ENCODE measurements around the gene PTRHD1. TPM values are rescaled to one million over a fixed set of nuclear protein-coding genes. Genes with fewer than 3 reads are reported as not detected.

PTRHD1 gene
- total RNA-seq, 1 experiment from 2014 or later, result 23.6 TPM

DNA sequence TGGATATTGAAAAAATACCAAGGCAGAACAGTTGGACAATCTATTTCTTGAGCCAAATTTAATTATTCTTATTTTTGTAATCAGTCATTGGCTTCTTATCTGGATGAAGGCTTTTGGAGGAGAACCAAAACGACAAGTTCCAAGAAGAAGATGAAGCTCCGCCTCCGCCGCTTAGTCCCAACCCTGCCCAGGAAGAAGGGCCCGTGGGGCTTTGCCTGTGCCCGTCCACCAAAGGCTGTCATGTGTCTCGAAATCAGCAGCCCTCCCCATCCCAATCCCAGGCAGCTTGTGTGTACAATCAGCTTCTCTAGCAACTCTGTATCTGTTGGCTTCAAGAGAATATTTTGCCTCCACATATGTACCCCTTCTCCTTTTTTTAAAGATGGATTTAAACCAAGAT is 24.6 kb downstream of the PTRHD1 start:
- POLR2A ChIA-PET (ENCODE audit: unreplicated experiment), result no interaction called here
- Histone ChIP-seq H3K27me3 (ENCODE audit: insufficient read depth, low read depth) (no peaks in the 10 kb centered on the region), H3K79me2 (ENCODE audit: low read depth) (no peaks in the 10 kb centered on the region), H3K4me2 (no peak overlapping the region), H2AFZ (no peak overlapping the region), H3F3A (ENCODE audit: insufficient read depth, low read depth) (no peaks in the 10 kb centered on the region), H4K20me1 (ENCODE audit: insufficient read depth) (no peaks in the 10 kb centered on the region), H3K4me1 (replicated peaks; ENCODE audit: insufficient read depth) (no peaks in the 10 kb centered on the region), H3K27ac (no peak overlapping the region), H3K4me3 (no peak overlapping the region), H3K36me3 (ENCODE audit: low read depth) (no peaks in the 10 kb centered on the region), H3K9me2 (ENCODE audit: insufficient read depth) (no peaks in the 10 kb centered on the region), H3K9me3 (ENCODE audit: insufficient read depth, low read depth) (no peaks in the 10 kb centered on the region)
- BruUV-seq (replicated peaks), result no TSS peak
- CTCF ChIA-PET, result no interaction called here
- no peak for TF ChIP-seq EZH2 (IDR thresholded peaks at IDR 0.05; ENCODE audit: low read depth)
- TF ChIP-seq CTCF (conservative IDR thresholded peaks at IDR 0.05), result no peak
- DNase-seq, result no peak
- intact Hi-C loops (cut with micrococcal nuclease; ENCODE audit: unreplicated experiment), result no loop called here

DNA sequence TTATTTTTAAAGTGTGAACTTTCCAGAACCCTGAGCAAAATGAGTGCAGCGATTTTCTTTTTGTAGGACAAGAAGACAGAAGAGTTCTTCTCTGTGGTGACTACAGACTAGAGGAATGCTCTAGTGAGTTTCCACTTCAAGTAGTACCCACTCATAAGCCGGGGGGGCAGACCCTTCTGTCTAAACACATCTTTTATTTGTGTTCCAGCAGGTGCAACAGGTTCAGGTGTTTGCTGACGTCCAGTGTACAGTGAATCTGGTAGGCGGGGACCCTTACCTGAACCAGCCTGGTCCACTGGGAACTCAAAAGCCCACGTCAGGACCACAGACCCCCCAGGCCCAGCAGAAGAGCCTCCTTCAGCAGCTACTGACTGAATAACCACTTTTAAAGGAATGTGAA is 25.2 kb downstream of the PTRHD1 start:
- no peaks in the 10 kb centered on the region for H3K27me3 ChIP-seq (ENCODE audit: insufficient read depth, low read depth)
- POLR2A ChIA-PET (ENCODE audit: unreplicated experiment), result no interaction called here
- no peaks in the 10 kb centered on the region for H3K36me3 ChIP-seq (ENCODE audit: low read depth)
- no peak overlapping the region for H3K27ac ChIP-seq
- H3K4me3 ChIP-seq, result no peak overlapping the region
- CTCF ChIA-PET, result no interaction called here
- H3K9me2 ChIP-seq (ENCODE audit: insufficient read depth), result no peaks in the 10 kb centered on the region
- no peaks in the 10 kb centered on the region for H3F3A ChIP-seq (ENCODE audit: insufficient read depth, low read depth)
- H3K9me3 ChIP-seq (ENCODE audit: insufficient read depth, low read depth), result no peaks in the 10 kb centered on the region
- TF ChIP-seq CTCF (conservative IDR thresholded peaks at IDR 0.05), result no peak
- TF ChIP-seq EZH2 (IDR thresholded peaks at IDR 0.05; ENCODE audit: low read depth), result no peak
- H4K20me1 ChIP-seq (ENCODE audit: insufficient read depth), result no peaks in the 10 kb centered on the region
- DNase-seq, result no peak
- no TSS peak for BruUV-seq (replicated peaks)
- H2AFZ ChIP-seq, result no peak overlapping the region
- H3K79me2 ChIP-seq (ENCODE audit: low read depth), result no peaks in the 10 kb centered on the region
- intact Hi-C loops (cut with micrococcal nuclease; ENCODE audit: unreplicated experiment), result no loop called here
- no peaks in the 10 kb centered on the region for H3K4me1 ChIP-seq (replicated peaks; ENCODE audit: insufficient read depth)
- H3K4me2 ChIP-seq, result no peak overlapping the region

- H3K36me3 ChIP-seq (ENCODE audit: low read depth), result no peaks in the 10 kb centered on the region
- no peaks in the 10 kb centered on the region for H3F3A ChIP-seq (ENCODE audit: insufficient read depth, low read depth)
- H3K4me3 ChIP-seq, result no peak overlapping the region
- H3K4me1 ChIP-seq (replicated peaks; ENCODE audit: insufficient read depth), result no peaks in the 10 kb centered on the region
- H3K79me2 ChIP-seq (ENCODE audit: low read depth), result no peaks in the 10 kb centered on the region
- intact Hi-C loops (cut with micrococcal nuclease; ENCODE audit: unreplicated experiment), result no loop called here
- no peak for DNase-seq
- CTCF ChIA-PET, result no interaction called here
- TF ChIP-seq CTCF (conservative IDR thresholded peaks at IDR 0.05), result no peak
- H2AFZ ChIP-seq, result no peak overlapping the region
- no TSS peak for BruUV-seq (replicated peaks)
- POLR2A ChIA-PET (ENCODE audit: unreplicated experiment), result no interaction called here
- no peaks in the 10 kb centered on the region for H3K9me2 ChIP-seq (ENCODE audit: insufficient read depth)
- no peaks in the 10 kb centered on the region for H4K20me1 ChIP-seq (ENCODE audit: insufficient read depth)
- no peaks in the 10 kb centered on the region for H3K9me3 ChIP-seq (ENCODE audit: insufficient read depth, low read depth)
- no peak overlapping the region for H3K27ac ChIP-seq
- H3K27me3 ChIP-seq (ENCODE audit: insufficient read depth, low read depth), result no peaks in the 10 kb centered on the region
- no peak overlapping the region for H3K4me2 ChIP-seq
Observed at GRCh38 chr2:24766609-24767008, 26.6 kb downstream of the PTRHD1 start.
